Measurements from ENCODE around the gene ADAMTS16. TPM values are rescaled to one million over a fixed set of nuclear protein-coding genes. Genes with fewer than 3 reads are reported as not detected.

ADAMTS16 gene
- total and polyA plus RNA-seq, 2 experiments from 2014 or later: 0.11 TPM

- in situ Hi-C loops (cut with MboI): no loop called here
- Histone ChIP-seq H3K27ac (no peak overlapping the region), H3K9ac (no peak overlapping the region), H2AFZ (no peak overlapping the region), H4K20me1 (ENCODE audit: insufficient read depth) (no peaks in the 10 kb centered on the region), H3K9me3 (ENCODE audit: low read depth) (no peaks in the 10 kb centered on the region), H3K4me3 (no peak overlapping the region), H3K4me1 (ENCODE audit: insufficient read depth) (no peaks in the 10 kb centered on the region), H3K9me2 (ENCODE audit: insufficient read depth) (no peaks in the 10 kb centered on the region), H3K79me2 (ENCODE audit: insufficient read depth) (no peaks in the 10 kb centered on the region), H3F3A (ENCODE audit: insufficient read depth) (no peaks in the 10 kb centered on the region), H3K27me3 (replicated peaks; ENCODE audit: insufficient read depth) (peaks cover 5% of the 10 kb centered on the region; the same call in 1 of the 2 replicates), H3K4me2 (ENCODE audit: unreplicated experiment) (no peak overlapping the region), H3K36me3 (ENCODE audit: low read depth) (no peaks in the 10 kb centered on the region)
- WGBS, 2 experiments (ENCODE audit: low coverage in 1 of 2, low lambda C conversion rate in 2 of 2, missing lambda C conversion rate in 2 of 2): 83 to 95% methylated on average over 2 of the region's 2 CpGs
- DNase-seq: no peak
- no peak for TF ChIP-seq EZH2phosphoT487 (IDR thresholded peaks at IDR 0.05; ENCODE audit: insufficient read depth, low read depth)
These were observed 183.4 kb downstream of the ADAMTS16 start for GRCh38 chr5:5323551-5323950.

DNA sequence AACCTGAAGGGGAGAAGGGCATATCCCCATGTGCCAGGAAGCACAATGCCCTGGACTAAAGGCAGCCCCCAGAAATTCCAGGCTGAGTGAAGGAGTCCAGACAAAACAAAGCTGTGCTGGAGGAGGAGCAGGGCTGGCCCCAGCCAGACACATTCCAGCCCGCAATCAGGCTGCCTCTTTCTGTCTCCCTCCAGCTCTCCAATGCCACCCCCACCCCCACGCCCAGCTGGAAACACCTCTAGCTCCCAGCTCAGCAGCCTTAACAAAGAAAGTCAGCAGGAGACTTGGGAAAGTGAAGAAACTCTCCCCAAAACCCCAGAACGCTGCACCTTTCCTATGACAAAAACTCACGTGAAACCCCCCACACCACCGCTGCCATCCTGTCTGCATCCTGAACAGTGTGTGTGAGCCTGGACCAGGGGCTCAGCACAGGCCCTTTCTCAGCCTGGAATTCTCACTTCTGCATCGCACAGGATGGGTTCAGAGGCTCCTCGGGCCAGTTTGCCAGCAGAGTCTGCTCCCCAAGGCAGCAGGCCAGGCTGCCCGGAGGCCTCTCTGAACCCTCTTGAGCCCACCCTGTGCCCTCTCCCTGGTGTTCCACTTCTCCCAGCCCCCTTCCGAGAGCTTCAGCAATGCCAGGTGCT is 186.1 kb downstream of the ADAMTS16 start:
- Histone ChIP-seq H3K27ac (no peak overlapping the region), H4K20me1 (ENCODE audit: insufficient read depth) (no peaks in the 10 kb centered on the region), H2AFZ (no peak overlapping the region), H3K9me3 (ENCODE audit: low read depth) (no peaks in the 10 kb centered on the region), H3K4me3 (no peak overlapping the region), H3K9me2 (ENCODE audit: insufficient read depth) (no peaks in the 10 kb centered on the region), H3K27me3 (replicated peaks; ENCODE audit: insufficient read depth) (peaks cover 13% of the 10 kb centered on the region; the same call in 1 of the 2 replicates), H3K36me3 (ENCODE audit: low read depth) (no peaks in the 10 kb centered on the region), H3K4me2 (ENCODE audit: unreplicated experiment) (no peak overlapping the region), H3K4me1 (ENCODE audit: insufficient read depth) (no peaks in the 10 kb centered on the region), H3K79me2 (ENCODE audit: insufficient read depth) (no peaks in the 10 kb centered on the region), H3K9ac (no peak overlapping the region), H3F3A (ENCODE audit: insufficient read depth) (no peaks in the 10 kb centered on the region)
- 59 to 61% methylated on average over 9 of the region's 9 CpGs for WGBS, 2 experiments (ENCODE audit: low coverage in 1 of 2, low lambda C conversion rate in 2 of 2, missing lambda C conversion rate in 2 of 2)
- DNase-seq: no peak
- TF ChIP-seq EZH2 (IDR thresholded peaks at IDR 0.05; ENCODE audit: insufficient read depth, poor library complexity, severe bottlenecking): no peak
- no peak for TF ChIP-seq EZH2phosphoT487 (IDR thresholded peaks at IDR 0.05; ENCODE audit: insufficient read depth, low read depth)
- in situ Hi-C loops (cut with MboI): no loop called here

- Histone ChIP-seq H3K4me1 (ENCODE audit: insufficient read depth) (no peaks in the 10 kb centered on the region), H3K4me2 (ENCODE audit: unreplicated experiment) (no peak overlapping the region), H2AFZ (no peak overlapping the region), H4K20me1 (ENCODE audit: insufficient read depth) (no peaks in the 10 kb centered on the region), H3F3A (ENCODE audit: insufficient read depth) (no peaks in the 10 kb centered on the region), H3K27me3 (replicated peaks; ENCODE audit: insufficient read depth) (peaks cover 16% of the 10 kb centered on the region; the same call in 1 of the 2 replicates), H3K36me3 (ENCODE audit: low read depth) (no peaks in the 10 kb centered on the region), H3K79me2 (ENCODE audit: insufficient read depth) (no peaks in the 10 kb centered on the region), H3K4me3 (no peak overlapping the region), H3K9me2 (ENCODE audit: insufficient read depth) (no peaks in the 10 kb centered on the region), H3K9me3 (ENCODE audit: low read depth) (no peaks in the 10 kb centered on the region), H3K27ac (no peak overlapping the region), H3K9ac (no peak overlapping the region)
- in situ Hi-C loops (cut with MboI): no loop called here
- 73 to 75% methylated on average over 8 of the region's 8 CpGs for WGBS, 2 experiments (ENCODE audit: low coverage in 1 of 2, low lambda C conversion rate in 2 of 2, missing lambda C conversion rate in 2 of 2)
- no peak for TF ChIP-seq EZH2phosphoT487 (IDR thresholded peaks at IDR 0.05; ENCODE audit: insufficient read depth, low read depth)
- no peak for TF ChIP-seq EZH2 (IDR thresholded peaks at IDR 0.05; ENCODE audit: insufficient read depth, poor library complexity, severe bottlenecking)
- no peak for DNase-seq
These were observed 187.0 kb downstream of the ADAMTS16 start for GRCh38 chr5:5327126-5327525.

DNA sequence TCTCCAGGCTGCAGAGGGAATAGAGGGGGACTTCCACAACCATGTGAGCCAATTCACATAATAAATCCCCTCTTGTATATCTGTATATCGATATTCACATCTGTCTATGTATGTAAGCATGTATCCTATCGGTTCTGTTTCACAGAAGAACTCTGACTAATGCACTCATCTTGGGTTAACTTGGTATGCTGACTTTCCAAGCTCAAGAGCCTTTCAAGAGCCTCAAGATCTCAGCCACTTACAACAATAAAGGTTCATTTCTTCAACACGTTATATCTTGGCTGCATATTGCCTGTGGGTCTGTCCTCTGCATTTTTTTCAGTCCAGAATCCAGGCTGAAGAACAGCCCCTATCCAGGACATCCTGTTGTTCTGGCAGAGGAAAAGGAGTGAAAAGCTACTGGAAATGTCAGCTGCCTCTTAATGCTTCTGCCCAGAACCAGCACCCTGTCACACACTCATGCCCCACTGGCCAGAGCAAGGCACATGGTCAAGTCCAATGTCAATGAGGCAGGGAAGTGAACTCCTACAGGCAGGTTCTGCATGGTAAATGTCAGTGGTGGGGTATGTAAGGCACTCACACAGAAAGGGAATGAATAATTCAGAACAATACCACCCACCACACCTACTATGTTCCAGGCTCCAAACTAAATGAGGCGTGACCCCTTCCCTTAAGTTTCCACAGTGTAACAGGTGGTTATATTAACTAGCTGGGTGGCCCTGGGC is 190.8 kb downstream of the ADAMTS16 start:
- H2AFZ ChIP-seq: no peak overlapping the region
- in situ Hi-C loops (cut with MboI): no loop called here
- H3K79me2 ChIP-seq (ENCODE audit: insufficient read depth): no peaks in the 10 kb centered on the region
- peaks cover 7% of the 10 kb centered on the region for H3K4me1 ChIP-seq (ENCODE audit: insufficient read depth)
- TF ChIP-seq EZH2 (IDR thresholded peaks at IDR 0.05; ENCODE audit: insufficient read depth, poor library complexity, severe bottlenecking) (no peak), EZH2phosphoT487 (IDR thresholded peaks at IDR 0.05; ENCODE audit: insufficient read depth, low read depth) (no peak)
- H3K4me2 ChIP-seq (ENCODE audit: unreplicated experiment): no peak overlapping the region
- no peaks in the 10 kb centered on the region for H3K9me3 ChIP-seq (ENCODE audit: low read depth)
- WGBS, 2 experiments (ENCODE audit: low coverage in 1 of 2, low lambda C conversion rate in 2 of 2, missing lambda C conversion rate in 2 of 2): 63 to 69% methylated on average over 4 of the region's 4 CpGs
- peaks cover 16% of the 10 kb centered on the region; the same call in 1 of the 2 replicates for H3K27me3 ChIP-seq (replicated peaks; ENCODE audit: insufficient read depth)
- DNase-seq: no peak
- H4K20me1 ChIP-seq (ENCODE audit: insufficient read depth): no peaks in the 10 kb centered on the region
- peaks cover 11% of the 10 kb centered on the region for H3F3A ChIP-seq (ENCODE audit: insufficient read depth)
- H3K4me3 ChIP-seq: no peak overlapping the region
- H3K9me2 ChIP-seq (ENCODE audit: insufficient read depth): no peaks in the 10 kb centered on the region
- no peak overlapping the region for H3K9ac ChIP-seq
- H3K36me3 ChIP-seq (ENCODE audit: low read depth): no peaks in the 10 kb centered on the region
- H3K27ac ChIP-seq: no peak overlapping the region
